B cell (primary cell): ENCODE measurements around the gene PRIM2. TPM values are rescaled to one million over a fixed set of nuclear protein-coding genes. Genes with fewer than 3 reads are reported as not detected.
"Not testable (repeated sequence)": the region's sequence is repeated elsewhere in the genome, so short reads cannot be mapped to it uniquely, and the experiment has no call there.

Experiments used
- ATAC-seq: fragments of 200-7000 bp; cut with Tn5 transposase; one replicate; pipeline ENCODE4 v1.10.0; 2021; ENCODE audit warnings: low read depth, mild to moderate bottlenecking, moderate number of reproducible peaks, moderate library complexity
- CTCF ChIA-PET: fragments of 350-600 bp; sonication (Branson Sonifier 250); formaldehyde crosslinking; loops from one replicate; lab custom pipeline; 2021; ENCODE audit warnings: antibody characterized with exemption, inconsistent platforms; lab: Charles Lee
- POLR2A ChIA-PET: fragments of 350-600 bp; sonication (Branson Sonifier 250); formaldehyde crosslinking; loops from one replicate; lab custom pipeline; 2021; ENCODE audit warnings: antibody characterized with exemption; lab: Charles Lee
- DNase-seq: peaks from one replicate; pipeline ENCODE4 v3.0.0; 2013
- H2AFZ ChIP-seq: 2 replicates; pipeline ENCODE4 v1.6.1; 2012; ENCODE audit warnings: mild to moderate bottlenecking, low read depth, low read length; ENCODE audit not compliant: insufficient read depth, poor library complexity, severe bottlenecking
- H3K27ac ChIP-seq, 2 donors: 1 replicate in 1 of 2; 2 replicates in 1 of 2; pipeline ENCODE4 v1.5.1; 2012 to 2013; ENCODE audit warnings: low read length in 2 of 2, mild to moderate bottlenecking in 2 of 2, moderate library complexity in 1 of 2
- H3K27me3 ChIP-seq, 4 experiments: fragments of 200-600 bp in 1 of 4; sonication (generic) in 1 of 4; replicated peaks in 1 of 4; 1 replicate in 2 of 4; 2 replicates in 2 of 4; pipeline versions ENCODE4 v1.6.1 to v1.7.0; 2013 to 2016; ENCODE audit warnings: low read length in 3 of 4, mild to moderate bottlenecking in 2 of 4, mixed read lengths in 1 of 4, moderate library complexity in 1 of 4; ENCODE audit not compliant: insufficient read depth in 4 of 4, control insufficient read depth in 3 of 4; ENCODE audit errors: control extremely low read depth in 1 of 4
- H3K36me3 ChIP-seq, 2 experiments: replicated peaks in 1 of 2; 1 replicate in 1 of 2; 2 replicates in 1 of 2; pipeline versions ENCODE4 v1.6.1 to v1.7.1; 2013; ENCODE audit warnings: low read length in 1 of 2; ENCODE audit not compliant: insufficient read depth in 2 of 2, control insufficient read depth in 1 of 2; ENCODE audit errors: control extremely low read depth in 1 of 2, extremely low read depth in 1 of 2
- H3K4me1 ChIP-seq, 2 donors: fragments of 200-600 bp in 1 of 2; sonication (generic) in 1 of 2; 1 replicate in 1 of 2; 2 replicates in 1 of 2; pipeline versions ENCODE4 v1.5.1 to v1.6.1; 2013 to 2017; ENCODE audit warnings: low read length in 2 of 2; ENCODE audit not compliant: control insufficient read depth in 2 of 2, insufficient read depth in 2 of 2
- H3K4me2 ChIP-seq: replicated peaks from 2 replicates; pipeline ENCODE3; 2012; ENCODE audit warnings: mild to moderate bottlenecking, low read depth, low read length; ENCODE audit not compliant: poor library complexity, severe bottlenecking
- H3K4me3 ChIP-seq, 5 experiments: fragments of 200-600 bp in 1 of 5; sonication (generic) in 1 of 5; 1 replicate in 3 of 5; 2 replicates in 2 of 5; pipeline versions ENCODE4 v1.5.1 to v1.7.0; 2011 to 2016; ENCODE audit warnings: low read length in 4 of 5, mild to moderate bottlenecking in 4 of 5, low read depth in 2 of 5, control low read depth in 1 of 5, moderate library complexity in 1 of 5; ENCODE audit not compliant: insufficient read depth in 1 of 5; ENCODE audit errors: control extremely low read depth in 1 of 5, extremely low read depth in 1 of 5
- H3K79me2 ChIP-seq: fragments of 200-600 bp; sonication (generic); one replicate; pipeline ENCODE4 v1.6.0; 2016; ENCODE audit warnings: low read length; ENCODE audit not compliant: control insufficient read depth, insufficient read depth
- H3K9ac ChIP-seq: fragments of 200-600 bp; sonication (generic); 2 replicates; pipeline ENCODE4 v1.6.1; 2017; ENCODE audit warnings: mild to moderate bottlenecking, low read length, moderate library complexity
- H3K9me3 ChIP-seq, 3 donors: one replicate each; pipeline versions ENCODE4 v1.6.1 to v1.7.1; 2013; ENCODE audit warnings: low read length in 2 of 3; ENCODE audit not compliant: control insufficient read depth in 2 of 3, insufficient read depth in 1 of 3; ENCODE audit errors: control extremely low read depth in 1 of 3
- H4K20me1 ChIP-seq: 2 replicates; pipeline ENCODE4 v1.6.0; 2012; ENCODE audit warnings: mild to moderate bottlenecking, low read length; ENCODE audit not compliant: insufficient read depth, control insufficient read depth, poor library complexity, severe bottlenecking
- H3K27ac Mint-ChIP-seq: one replicate; pipeline ENCODE4 v1.8.0; 2021; ENCODE audit warnings: mixed read lengths
- H3K27me3 Mint-ChIP-seq: one replicate; pipeline ENCODE4 v1.8.0; 2021; ENCODE audit warnings: mixed read lengths
- H3K4me1 Mint-ChIP-seq: one replicate; pipeline ENCODE4 v1.8.0; 2021; ENCODE audit warnings: mixed read lengths
- H3K4me3 Mint-ChIP-seq: one replicate; pipeline ENCODE4 v1.8.0; 2021; ENCODE audit warnings: mixed read lengths
- H3K9me3 Mint-ChIP-seq: one replicate; pipeline ENCODE4 v1.8.0; 2022; ENCODE audit warnings: mixed read lengths; ENCODE audit not compliant: insufficient read depth
- WGBS: methylation state at CpG from one replicate; pipeline ENCODE4 v1.1.5; 2013; ENCODE audit warnings: missing lambda C conversion rate; ENCODE audit not compliant: insufficient coverage; 5-methylcytosine and 5-hydroxymethylcytosine counted together
- intact Hi-C: fragments of 100-400 bp; cut with micrococcal nuclease; formaldehyde crosslinking; loops from one replicate; pipeline ENCODE4 v1.10.0; 2022
- polyA plus RNA-seq: library from polyadenylated mRNA; depleted of rRNA; stranded (reverse); fragments of >200 nt; gene quantifications from 2 replicates; pipeline ENCODE4 v1.2.3, GENCODE V29; 2012
- total RNA-seq, 2 donors: library from RNA; stranded (reverse); fragments of 120-200 nt in 1 of 2; gene quantifications; 1 replicate in 1 of 2; 2 replicates in 1 of 2; pipeline versions ENCODE4 v1.2.3 to v1.2.4, GENCODE V29; 2013 to 2022

PRIM2 gene
- total and polyA plus RNA-seq, 2 donors (not counting 1 experiment from before 2014, with no cell fraction given): 5.2 to 21.0 TPM

DNA sequence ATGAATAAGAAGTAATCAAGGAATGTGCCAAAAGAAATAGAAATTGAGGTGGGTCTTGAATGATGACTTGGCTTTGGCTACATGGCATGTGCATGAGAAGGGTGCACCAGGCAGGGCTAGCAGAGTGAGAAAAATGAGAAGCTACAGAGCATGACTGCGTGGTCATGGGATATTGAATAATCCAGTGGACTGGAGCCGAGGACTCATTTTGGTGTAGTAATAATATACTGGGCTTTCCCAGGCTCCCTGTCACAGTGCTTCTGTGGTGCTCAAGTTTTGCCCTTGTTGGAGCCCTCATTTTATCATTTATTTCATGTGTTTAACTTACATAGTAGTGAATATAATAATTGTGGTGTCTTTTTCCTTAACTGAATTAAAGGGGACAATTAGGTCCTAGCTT, 217.7 kb downstream of the PRIM2 start:
- H3K79me2 ChIP-seq, H2AFZ ChIP-seq, H4K20me1 ChIP-seq, intact Hi-C loops, H3K27me3 ChIP-seq, H3K27me3 Mint-ChIP-seq, H3K36me3 ChIP-seq, H3K4me1 ChIP-seq, H3K9me3 Mint-ChIP-seq, H3K27ac ChIP-seq, H3K4me1 Mint-ChIP-seq, H3K4me3 Mint-ChIP-seq, H3K27ac Mint-ChIP-seq, H3K4me2 ChIP-seq, H3K4me3 ChIP-seq, ATAC-seq, H3K9me3 ChIP-seq, POLR2A ChIA-PET, H3K9ac ChIP-seq, DNase-seq, CTCF ChIA-PET: not testable (repeated sequence)
- WGBS: no CpG with 5 or more reads among the region's 2 CpGs

DNA sequence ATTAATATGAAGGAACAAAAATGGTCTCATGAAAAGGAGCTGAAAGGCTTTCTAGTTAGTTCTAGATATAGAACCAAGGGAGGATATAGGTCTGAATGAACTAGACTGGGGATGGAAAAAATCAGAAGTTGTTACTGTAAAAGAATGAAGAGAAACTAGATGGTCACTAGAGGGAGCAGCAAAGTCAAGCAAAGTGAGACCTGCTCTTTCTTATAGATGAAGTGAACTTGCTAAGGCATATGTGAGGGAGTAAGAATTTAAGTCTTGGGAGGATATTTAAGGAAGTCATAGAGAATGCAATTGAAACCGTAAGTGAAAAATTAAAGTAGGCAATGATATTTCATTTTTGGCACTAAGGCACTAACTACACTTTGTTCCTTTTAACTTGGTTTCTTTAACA, 218.6 kb downstream of the PRIM2 start:
- WGBS: no CpG with 5 or more reads among the region's 1 CpG
- H3K9ac ChIP-seq, H3K4me2 ChIP-seq, H3K4me1 ChIP-seq, POLR2A ChIA-PET, H3K27ac Mint-ChIP-seq, H2AFZ ChIP-seq, H3K4me1 Mint-ChIP-seq, H3K79me2 ChIP-seq, H3K36me3 ChIP-seq, H3K9me3 Mint-ChIP-seq, CTCF ChIA-PET, H3K27me3 Mint-ChIP-seq, ATAC-seq, H3K27ac ChIP-seq, DNase-seq, H3K9me3 ChIP-seq, H3K4me3 ChIP-seq, intact Hi-C loops, H4K20me1 ChIP-seq, H3K4me3 Mint-ChIP-seq, H3K27me3 ChIP-seq: not testable (repeated sequence)

DNA sequence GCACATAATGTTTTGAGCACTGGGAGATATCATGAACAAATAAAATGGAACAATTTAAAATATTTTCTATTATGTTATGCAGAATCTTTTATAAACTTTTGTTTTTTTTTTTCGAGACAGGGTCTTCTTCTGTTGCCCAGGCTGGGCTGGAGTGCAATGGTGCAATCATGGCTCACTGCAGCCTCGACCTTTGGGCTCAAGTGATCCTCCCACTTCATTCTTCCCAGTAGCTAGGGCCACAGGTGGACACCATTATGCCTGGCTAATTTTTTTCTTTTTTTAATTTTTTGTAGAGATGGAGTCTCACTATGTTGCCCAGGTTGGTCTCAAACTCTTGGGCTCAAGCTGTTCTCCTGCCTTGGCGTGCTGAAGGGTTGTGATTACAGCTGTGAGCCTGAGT, 220.5 kb downstream of the PRIM2 start:
- WGBS: 80% methylated on average over 1 of the region's 3 CpGs
- H3K4me1 Mint-ChIP-seq, H4K20me1 ChIP-seq, CTCF ChIA-PET, H3K27ac ChIP-seq, H2AFZ ChIP-seq, intact Hi-C loops, H3K9ac ChIP-seq, H3K27ac Mint-ChIP-seq, DNase-seq, H3K9me3 Mint-ChIP-seq, H3K36me3 ChIP-seq, H3K27me3 Mint-ChIP-seq, H3K9me3 ChIP-seq, H3K4me2 ChIP-seq, POLR2A ChIA-PET, H3K27me3 ChIP-seq, H3K4me3 ChIP-seq, ATAC-seq, H3K4me3 Mint-ChIP-seq, H3K4me1 ChIP-seq, H3K79me2 ChIP-seq: not testable (repeated sequence)

DNA sequence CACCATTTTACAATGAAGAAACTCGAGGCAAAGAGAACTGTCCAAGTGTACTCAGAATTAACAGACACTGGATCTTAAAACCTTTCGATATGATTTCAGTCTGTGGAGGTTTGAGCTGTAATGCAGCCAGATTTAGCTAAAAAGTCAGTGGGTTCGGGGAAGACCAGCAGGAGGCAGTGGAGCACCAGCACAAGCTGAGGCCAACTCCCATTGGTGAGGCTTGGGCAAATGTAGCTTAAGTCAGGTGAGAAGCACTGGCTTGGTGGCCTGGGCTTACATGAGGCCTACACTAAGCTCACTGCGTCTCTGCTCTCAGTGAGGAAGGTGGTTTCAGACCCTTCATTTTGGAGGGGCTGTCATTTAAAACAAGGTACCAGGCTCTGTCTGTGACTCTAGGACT, 234.5 kb downstream of the PRIM2 start:
- H3K9ac ChIP-seq, H3K27ac Mint-ChIP-seq, H3K27ac ChIP-seq, POLR2A ChIA-PET, H3K4me1 Mint-ChIP-seq, H3K79me2 ChIP-seq, H3K27me3 ChIP-seq, DNase-seq, intact Hi-C loops, H3K27me3 Mint-ChIP-seq, H4K20me1 ChIP-seq, H2AFZ ChIP-seq, H3K9me3 Mint-ChIP-seq, H3K36me3 ChIP-seq, H3K9me3 ChIP-seq, CTCF ChIA-PET, H3K4me1 ChIP-seq, H3K4me3 ChIP-seq, H3K4me3 Mint-ChIP-seq, ATAC-seq, H3K4me2 ChIP-seq: not testable (repeated sequence)
- WGBS: no CpG with 5 or more reads among the region's 4 CpGs
